ENCODE data around the gene MDFI.

Gene MDFI

DNA sequence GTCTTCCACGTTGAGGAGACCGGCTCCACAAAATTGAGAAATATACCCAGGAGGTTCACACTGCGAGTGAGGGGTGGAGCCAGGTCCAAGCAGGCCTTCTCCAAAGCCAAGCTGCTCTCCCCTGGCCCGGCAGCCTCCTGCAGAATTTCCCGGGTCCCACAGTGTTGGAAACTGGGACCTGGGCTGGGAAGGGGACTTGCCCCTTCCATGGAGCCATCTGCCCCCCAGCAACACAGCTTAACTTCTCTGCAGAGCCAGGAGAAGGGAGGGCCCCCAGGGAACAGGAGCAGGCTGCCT lies 35.4 kb downstream of the MDFI start:
- DNase-seq (ENCODE audit: low read depth) = no peak

DNA sequence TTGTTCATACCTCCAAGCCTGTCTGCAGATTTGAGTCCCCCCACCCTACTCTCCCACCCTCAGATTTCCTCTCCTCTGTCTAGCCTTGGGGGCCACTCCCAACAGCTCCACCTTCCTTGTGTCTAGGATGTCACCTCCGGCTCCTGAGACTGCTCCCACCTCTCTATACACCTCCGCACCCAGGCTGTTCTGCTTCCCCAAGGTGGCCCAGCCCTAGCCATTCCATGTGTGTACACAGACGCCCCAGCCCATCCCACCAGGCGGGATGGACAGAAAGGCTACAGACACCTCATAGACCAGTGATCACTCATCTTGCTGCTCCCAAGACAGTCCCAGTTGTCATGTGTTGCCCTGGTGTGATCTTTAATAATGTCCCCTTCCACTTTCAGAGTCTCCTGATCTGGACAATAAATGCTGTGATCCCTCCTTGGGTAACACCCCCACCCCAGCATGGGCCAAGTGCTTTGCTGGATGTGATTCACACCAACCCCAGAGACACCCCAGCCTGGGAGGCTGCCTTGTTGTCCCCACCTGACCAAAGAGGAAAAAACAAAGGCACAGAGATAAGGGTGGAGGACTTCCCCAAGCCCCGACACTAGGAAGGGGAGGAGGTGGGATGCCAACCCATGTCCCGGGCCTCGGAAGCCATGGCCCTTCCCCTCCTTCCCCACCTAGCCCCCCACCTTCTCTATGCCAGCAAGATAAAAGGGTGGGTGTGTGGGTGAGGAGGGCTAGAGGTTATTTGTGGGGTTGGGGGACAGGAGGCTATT lies 36.1 kb downstream of the MDFI start:
- DNase-seq (ENCODE audit: low read depth) = no peak

DNA sequence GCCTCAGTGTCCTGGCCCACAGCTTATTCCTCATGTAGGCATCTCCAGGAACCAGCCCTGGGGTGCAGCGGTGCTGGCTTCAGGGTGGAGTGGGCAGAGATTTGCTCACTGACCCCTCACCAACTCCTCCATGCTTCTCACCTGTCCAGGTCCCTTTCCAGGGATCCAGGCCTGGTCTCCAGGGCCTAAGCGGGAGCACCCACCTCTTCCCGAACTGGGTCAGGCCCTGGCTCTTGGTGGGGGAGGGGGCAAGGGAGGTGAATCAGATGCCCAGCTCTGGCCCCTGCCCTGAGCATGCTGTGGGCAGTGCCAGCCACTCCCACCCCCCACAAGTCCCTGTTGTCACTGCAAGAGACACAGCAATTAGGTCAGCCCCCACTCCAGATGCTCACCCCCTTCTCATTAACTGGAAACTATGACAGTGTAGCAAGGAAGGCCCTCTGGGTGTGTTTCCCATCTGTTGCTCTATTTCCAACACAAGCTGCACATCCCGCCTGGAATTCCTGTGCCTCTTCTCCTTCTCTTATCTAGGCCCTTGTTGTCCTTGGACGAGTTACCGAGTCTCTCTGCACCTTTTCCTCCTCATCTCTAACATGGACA lies 37.0 kb downstream of the MDFI start:
- DNase-seq (ENCODE audit: low read depth) = no peak

DNA sequence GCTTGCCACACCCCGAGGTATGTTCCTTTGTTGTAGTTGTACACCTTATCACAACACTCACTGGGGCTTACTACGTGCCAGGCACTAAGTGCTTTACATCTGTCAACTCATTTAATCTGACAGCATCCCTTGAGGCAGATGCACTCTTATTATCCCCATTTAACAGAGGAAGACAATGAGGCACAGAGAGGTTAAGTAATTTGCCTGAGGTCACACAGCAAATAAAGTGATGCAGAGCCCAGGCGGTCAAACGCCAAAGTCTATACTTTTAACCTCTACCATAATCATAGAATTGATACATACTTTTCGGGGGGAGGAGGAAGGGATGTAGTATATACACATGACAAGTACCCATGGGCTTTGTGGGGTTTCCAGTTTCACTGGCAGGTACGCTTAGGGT lies 37.7 kb downstream of the MDFI start:
- DNase-seq (ENCODE audit: low read depth) = no peak

DNA sequence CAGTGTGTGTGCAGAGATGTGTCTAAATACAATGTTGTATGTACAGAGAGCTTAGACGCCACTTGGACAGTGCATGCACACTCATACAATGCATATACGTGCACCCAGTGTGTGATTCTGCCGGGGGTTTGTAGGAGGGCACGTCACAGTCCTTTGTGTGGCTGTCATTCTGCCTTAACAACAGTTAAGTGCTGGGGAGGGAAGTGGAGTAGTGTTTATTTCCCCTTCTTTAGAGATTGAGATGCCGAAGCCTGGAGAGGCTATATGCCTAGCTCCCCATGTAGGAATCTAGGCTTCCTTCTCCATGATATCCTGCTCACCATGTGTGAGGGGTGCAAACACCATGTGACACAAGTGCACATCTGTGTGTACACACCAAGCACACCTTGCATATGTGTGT lies 38.2 kb downstream of the MDFI start:
- DNase-seq (ENCODE audit: low read depth) = no peak

DNA sequence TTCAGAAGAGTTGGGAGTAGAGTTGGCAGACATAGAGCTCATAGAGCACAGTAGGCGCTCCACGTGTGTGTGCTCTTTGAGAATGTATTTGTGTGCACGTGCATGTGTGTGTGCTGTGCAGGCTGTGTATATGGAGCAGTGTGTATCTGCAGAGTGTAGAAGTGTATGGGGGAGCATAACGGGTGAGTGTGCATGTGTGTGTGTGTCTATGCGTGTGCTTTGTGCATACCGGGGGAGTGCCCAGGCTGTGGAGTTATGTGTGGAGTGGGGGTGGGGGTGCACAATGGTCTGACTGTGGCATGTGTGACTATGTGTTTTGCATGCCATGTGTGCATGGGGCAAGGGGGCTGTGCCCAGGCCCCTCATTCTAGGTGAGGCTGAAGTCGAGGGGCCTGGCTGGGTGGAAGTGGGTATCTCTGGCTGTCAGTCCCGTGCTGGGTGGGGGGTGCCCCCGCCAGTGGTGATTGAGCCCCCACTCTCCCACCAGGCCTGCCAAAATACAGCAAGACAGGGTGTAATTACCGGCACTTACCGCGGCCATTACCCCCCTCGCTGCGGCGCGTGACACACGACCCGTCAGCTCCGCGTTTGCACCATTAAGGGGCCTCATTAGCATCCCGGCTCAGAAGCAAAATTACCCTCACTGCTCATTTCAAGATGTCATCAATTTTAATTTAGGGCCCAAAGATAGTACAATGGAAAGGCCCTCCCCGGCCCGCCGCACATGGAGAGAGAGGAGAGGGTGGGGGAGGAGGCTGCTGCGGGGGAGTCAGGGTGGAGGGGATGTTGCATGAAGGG lies 39.1 kb downstream of the MDFI start:
- no peak for DNase-seq (ENCODE audit: low read depth)

DNA sequence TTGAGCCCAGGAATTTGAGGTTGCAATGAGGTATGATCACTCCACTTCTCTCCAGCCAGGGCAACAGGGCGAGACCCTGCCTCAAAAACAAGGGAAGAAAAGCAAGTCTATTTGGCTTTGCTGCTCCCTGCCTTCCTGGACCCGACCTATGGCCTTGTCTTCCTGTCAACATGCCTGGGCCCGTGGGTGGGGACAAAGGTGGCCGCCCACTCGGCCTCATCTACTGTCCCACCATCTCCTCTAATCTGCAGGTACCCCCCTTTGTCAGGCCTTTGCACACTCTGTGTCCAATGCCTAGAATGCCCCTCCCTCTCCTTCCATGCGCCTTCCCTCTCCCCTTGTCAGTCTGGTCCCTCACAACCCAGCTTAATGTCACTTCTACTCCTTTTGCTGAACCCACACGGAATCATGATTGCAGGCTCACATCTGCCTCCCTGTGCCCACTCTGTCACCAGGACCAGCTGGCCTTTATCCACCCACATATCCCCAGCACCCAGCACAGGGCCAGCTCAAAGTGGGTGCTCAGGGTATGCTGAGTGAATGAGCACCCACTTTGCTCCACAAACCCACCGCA lies 40.3 kb downstream of the MDFI start:
- DNase-seq (ENCODE audit: low read depth) = no peak

DNA sequence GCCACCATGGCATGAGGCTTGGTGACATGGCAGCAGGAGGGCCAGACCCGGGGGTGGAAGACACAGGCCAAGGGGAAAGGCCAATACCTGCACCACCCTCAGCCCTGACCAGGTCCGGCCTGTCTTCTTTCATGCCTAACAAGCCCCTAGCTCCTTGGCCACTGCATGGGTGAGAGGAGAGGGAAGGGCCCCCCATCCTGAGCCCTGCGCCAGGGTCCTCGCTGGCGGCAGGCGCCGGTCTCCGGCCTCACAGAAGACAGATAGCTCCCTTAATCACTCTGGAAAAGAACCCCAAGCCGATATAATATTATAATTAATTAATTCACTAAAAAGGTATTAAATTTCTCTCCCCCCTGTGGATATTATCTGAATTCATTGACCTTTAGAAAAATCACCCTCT lies 41.4 kb downstream of the MDFI start:
- DNase-seq (ENCODE audit: low read depth) = no peak

DNA sequence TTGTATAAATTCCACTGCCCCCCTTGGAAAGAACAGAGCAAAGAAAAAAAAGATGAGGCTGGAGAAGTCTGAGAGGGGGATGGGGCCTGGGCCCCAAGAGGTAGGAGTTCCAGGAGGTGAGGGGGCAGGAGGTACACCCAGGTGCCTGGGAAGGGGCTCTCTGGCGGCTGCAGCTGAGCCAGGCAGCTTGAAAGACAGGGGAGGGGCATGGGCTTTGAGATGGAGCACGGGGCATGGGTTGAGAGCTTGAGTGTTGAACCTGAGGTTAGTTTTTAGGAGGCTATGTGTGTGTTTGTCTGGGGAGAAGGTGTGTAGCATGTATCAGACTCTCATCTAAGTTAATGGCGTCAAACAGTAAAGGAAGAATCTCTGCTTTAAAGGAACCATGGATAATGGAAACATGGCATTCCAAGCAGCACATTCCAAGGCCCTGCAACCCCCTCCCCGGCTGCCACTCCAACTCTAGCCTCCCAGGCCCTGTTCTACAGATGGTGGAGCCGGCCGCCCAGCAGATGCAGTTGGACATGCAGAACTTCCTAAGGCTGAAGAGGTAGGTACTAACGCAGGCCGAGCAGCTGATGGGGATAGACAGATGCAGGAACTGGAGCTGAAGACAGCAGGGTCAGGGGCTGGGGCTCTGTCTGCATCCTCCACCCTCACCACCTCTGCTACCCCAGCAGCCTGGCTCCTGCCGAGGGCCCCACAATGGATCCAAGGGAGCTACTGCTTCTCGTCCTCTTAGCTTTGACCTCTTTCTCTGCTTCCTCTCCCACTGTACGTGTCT lies 42.1 kb downstream of the MDFI start:
- no peak for DNase-seq (ENCODE audit: low read depth)

DNA sequence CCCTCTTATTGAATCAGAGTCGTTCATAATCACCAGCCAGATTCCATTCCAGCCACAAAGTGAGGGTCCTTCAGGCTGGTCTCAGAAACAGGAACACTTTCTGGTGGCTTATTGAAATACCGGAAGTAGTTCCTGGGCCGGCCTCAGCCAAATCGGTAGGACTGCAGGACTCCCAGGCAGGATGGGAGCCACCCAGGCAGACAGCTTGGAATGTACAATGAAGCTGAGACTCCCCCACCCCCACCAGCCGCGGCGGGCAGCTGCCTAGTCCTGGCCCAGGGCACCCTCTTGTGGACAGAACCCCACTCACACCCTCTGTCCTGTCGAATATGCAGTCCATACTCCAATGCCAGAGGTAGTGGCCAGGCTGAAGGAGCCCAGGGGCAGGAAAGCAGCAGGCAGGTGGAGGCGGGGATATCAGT lies 43.8 kb downstream of the MDFI start:
- peak; percentile 91 for DNase-seq (ENCODE audit: low read depth)

DNA sequence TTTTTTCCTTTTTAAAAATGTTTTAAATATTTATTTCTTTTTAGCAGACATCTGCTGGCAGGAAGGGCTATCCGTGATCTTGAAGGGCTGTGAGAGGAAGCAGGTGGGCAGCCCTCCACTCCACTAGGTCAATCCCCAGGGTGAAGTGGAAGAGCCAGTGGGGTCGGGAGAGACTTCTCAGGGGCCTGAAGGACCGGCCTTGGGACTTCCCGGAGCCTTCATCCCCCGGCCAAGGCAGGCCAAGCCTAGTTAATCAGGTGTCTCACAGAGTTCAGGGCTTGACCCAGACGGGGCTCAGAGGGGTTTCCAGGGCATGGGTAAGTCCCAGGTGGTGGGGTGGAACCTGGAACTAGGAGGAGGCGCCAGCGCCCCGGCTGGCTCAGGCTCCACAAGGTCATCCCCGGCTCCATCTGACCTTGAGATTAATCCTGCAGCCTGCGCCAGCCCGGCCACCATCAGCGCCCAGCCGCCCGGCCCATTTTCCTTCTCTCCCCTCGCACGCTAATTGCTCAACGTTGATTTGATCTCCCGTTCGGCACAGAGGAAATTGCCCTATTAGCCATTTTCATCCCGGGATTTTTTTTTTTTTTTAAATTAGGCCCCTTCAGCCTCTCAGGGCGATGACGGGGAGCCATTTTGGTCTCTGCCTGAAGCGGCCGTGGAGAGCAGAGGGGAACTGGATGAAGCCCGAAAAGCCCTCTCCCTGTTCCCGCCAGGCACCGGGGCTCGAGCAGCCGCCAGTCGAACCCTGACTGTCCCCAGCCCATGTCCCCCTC lies 44.4 kb downstream of the MDFI start:
- DNase-seq (ENCODE audit: low read depth) = no peak

DNA sequence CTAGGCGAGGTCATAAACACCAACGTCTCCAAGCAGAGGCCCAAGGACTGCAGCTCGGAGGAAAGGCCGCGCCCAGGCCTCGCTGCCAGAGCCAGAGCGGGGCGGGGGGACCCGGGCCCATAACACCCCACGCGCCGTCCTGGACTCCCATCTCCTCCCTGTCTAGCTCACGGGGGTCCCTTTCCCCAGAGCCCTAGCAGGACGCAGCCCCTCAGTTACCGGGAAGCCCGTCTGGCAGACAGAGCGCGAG lies 44.9 kb downstream of the MDFI start:
- no peak for DNase-seq (ENCODE audit: low read depth)

DNA sequence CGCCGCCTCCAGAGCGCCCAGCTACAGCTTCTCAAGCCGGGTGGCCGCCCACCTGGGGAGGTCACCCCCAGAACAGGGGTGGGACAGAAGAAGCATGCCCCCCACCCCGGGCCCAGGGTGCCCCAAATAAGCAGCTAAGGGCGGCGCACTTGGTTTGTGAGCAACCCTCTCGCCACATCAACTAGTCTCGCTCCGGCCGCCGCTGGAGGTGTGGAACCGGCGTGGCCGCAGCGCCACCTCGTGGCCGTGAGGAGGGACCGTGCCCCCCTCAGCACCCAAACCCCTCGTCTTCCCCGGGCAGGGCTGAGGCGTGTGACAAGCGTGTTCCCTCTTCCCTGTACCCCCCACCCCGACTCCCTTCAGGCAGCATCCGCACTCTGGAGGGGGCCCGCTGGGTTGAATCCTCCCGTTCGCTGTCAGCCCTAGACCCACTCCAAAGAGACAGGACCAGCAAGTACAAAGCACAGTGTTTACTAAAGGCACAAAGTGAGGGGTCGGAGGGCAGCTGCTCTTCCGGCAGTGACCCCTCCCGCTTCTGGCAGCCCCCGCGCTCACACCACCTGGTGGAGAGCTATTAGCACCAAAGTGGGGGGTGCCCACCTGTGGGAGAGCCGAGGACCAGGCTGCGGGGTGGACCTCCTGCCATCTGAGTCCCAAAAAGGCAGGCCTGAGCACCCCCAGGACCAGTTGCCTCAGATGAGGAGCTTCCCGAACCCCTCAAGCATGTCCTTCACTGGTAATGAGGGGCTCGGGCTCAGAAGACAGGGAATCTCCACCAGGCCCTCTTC lies 45.4 kb downstream of the MDFI start:
- peak; percentile 77 for DNase-seq (ENCODE audit: low read depth)

DNA sequence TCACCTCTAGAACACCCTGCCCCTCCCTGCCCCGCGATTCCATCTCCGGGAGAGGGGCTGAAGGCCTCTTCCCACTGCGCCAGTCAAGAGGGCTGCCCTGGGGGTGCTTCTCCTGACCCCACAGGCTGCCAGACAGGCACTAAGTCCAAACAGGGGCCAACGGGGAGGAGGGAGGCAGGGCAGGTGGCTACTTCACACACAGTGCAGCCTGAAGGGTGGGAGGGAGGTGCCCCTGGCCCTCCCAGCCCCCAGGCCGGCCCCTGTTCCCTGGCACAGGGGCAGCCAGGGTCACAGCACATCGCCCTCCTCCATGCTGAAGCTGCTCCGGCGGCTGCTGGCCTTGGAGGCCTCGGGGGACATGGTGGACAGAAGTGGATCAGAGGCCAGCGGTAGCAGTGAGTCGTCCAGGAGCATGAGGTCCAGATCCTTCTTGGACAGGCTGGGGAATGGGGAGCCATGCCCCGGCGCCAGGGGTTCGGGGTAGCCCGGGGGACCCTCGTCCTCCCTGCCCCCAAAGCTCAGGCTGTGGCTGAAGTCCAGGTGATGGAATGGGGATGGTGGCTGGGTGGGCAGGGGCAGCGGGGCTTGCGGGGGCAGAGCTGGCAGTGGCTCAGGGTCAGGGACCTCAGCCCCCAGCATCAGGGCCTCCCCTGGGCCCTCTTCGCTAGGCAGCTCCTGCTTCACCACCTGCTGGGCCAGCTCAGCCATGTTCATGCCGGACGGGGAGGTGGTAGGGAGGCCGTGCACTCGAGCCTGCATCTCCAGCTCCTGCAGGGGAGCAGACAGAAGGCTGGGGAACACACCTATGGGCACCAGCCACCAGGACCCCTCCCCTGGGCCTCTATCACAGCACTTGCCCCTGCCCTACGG lies 46.3 kb downstream of the MDFI start:
- DNase-seq (ENCODE audit: low read depth) = no peak

DNA sequence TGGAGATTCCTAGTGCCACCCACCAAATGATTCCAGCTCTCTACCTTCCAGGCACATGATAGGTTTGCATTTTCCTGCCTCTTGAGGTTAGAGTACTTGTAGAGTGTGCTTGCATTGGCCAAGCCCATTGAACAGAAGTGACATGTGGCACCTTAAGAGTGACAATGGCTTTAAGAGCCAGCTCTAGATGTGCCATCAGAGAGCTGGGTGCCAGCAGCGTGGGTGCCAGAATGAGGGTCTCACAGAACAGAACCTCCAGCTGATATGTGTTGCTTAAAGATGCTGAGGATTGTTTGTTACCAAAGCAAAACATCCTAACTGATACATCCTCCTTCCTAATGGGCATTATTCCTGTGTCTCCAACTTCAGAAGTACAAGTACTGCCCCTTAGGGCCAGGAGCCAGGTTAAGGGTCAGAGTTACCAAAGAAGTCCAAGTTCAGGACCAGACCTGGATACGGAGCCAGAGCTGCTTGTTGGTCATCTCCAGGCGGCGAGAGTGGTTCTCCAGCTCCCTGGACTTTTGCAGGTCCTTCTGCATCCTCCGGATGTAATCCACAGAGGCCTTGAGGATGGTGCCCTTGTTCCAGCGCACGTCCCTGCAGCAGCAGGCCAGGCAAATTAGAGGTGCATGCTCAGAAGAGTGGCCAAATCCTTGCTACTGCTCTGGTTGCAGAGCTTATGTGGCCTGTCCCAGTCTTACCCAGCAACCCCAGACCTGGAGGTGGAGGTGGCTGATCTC lies 47.5 kb downstream of the MDFI start:
- no peak for DNase-seq (ENCODE audit: low read depth)

DNA sequence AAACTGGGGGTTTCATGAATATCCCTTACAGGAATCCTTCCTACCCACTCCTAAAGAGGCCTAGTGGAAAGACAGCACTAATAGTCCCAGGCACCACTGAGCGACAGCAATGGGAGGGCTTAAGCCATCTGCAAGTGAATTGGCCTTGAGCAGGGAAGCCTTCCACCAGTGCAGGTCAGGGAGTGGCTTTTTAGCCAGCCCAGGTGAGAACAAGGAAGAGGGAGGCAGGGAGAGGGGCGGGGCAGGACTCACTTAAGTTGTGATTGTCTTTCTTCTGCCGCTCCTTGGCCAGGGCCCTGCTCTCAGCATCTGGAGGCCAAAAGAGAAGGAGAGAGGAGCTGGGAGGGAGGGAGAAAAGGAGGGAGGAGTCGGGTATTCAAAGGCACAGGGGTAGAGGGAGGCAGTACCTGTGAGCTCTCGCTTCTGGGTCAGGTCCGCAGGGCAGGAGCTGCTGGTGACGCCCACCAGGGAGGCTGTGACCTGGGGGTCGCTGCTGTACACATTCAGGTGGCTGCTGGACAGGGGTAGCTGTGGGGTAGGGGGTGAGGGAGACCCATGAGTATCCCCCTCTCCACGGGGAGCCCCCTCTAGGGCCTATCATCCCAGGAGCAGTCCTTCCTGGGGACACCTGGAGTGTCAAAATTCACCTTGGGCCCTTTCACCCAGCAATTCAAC lies 49.4 kb downstream of the MDFI start:
- no peak for DNase-seq (ENCODE audit: low read depth)

DNA sequence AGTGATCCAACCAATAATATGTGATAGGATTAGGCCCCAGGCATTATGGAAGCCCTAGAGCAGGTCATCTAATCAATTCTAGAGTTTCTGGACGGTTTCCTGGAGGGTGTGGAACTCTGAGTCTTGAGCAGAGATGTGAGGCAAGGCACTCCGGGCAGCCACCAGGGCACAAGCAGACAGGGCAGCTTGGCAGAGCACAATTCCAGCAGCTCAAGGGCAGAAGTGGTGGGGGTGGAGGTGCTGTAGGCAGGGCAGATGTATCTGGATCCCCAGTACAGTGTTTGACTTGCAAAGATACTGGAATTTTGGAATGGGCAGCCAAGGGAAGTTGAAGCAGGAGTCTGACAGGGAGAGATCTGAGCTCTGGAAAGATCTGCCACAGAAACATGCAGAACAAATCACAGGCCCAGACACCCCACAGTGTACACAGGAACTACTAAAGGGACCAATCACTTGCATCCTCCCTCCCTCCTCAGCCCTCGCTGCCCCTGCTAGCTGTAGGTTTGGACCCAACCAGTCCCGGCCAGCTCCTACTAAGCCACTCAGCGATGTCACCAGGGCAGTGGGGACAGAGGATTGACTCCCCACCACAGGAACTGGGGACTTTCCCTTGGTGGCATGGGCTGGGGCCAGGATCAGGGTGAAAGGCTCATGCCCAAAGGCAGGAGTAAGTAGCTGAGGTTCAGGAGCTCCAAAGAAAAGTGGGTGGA lies 50.1 kb downstream of the MDFI start:
- DNase-seq (ENCODE audit: low read depth) = no peak

Data from ELR (cell line).